MCF 10A (cell line): ENCODE data around the gene TXNL4A. TPM values are rescaled to one million over a fixed set of nuclear protein-coding genes. Genes with fewer than 3 reads are reported as not detected.

Experiments
- BruUV-seq: library from RNA; stranded (reverse); fragments of 400-500 nt; replicated peaks from 2 replicates; lab custom pipeline; 2021; lab: Mats Ljungman, UMichigan
- CTCF ChIA-PET: fragments of 300-600 bp; sonication (Branson Sonifier 250); formaldehyde crosslinking; extraction: SDS; loops from one replicate; lab custom pipeline; 2021; ENCODE audit warnings: antibody characterized with exemption, inconsistent platforms; lab: Yijun Ruan, JAX
- POLR2A ChIA-PET: fragments of 300-600, 350-650 bp; sonication (Branson Sonifier 250); formaldehyde crosslinking; extraction: SDS; loops from one replicate; lab custom pipeline; 2020; ENCODE audit warnings: antibody characterized with exemption, inconsistent platforms; lab: Yijun Ruan, JAX
- DNase-seq: peaks from one replicate; pipeline ENCODE4 v3.0.0-alpha.2; 2018; ENCODE audit not compliant: unreplicated experiment
- H3K27ac Mint-ChIP-seq: one replicate; pipeline ENCODE4 v1.8.0; 2022; ENCODE audit warnings: mild to moderate bottlenecking, low read depth, mixed read lengths; ENCODE audit not compliant: unreplicated experiment
- H3K27me3 Mint-ChIP-seq: one replicate; pipeline ENCODE4 v1.8.0; 2022; ENCODE audit warnings: mixed read lengths; ENCODE audit not compliant: insufficient read depth, unreplicated experiment
- H3K36me3 Mint-ChIP-seq: one replicate; pipeline ENCODE4 v1.8.0; 2022; ENCODE audit warnings: mild to moderate bottlenecking, moderate library complexity, mixed read lengths; ENCODE audit not compliant: insufficient read depth, unreplicated experiment
- H3K4me1 Mint-ChIP-seq: one replicate; pipeline ENCODE4 v1.8.0; 2022; ENCODE audit warnings: mixed read lengths; ENCODE audit not compliant: insufficient read depth, unreplicated experiment
- H3K4me3 Mint-ChIP-seq: one replicate; pipeline ENCODE4 v1.8.0; 2022; ENCODE audit warnings: mild to moderate bottlenecking, moderate library complexity, mixed read lengths; ENCODE audit not compliant: unreplicated experiment
- H3K9me3 Mint-ChIP-seq: one replicate; pipeline ENCODE4 v1.8.0; 2022; ENCODE audit warnings: mixed read lengths; ENCODE audit not compliant: unreplicated experiment
- CTCF ChIP-seq: fragments of 200-600 bp; IDR thresholded peaks from one replicate; pipeline ENCODE4 v1.8.0; 2022; ENCODE audit warnings: antibody characterized with exemption, mild to moderate bottlenecking; ENCODE audit not compliant: unreplicated experiment
- intact Hi-C: fragments of 100-400 bp; cut with micrococcal nuclease; formaldehyde crosslinking; loops from 2 replicates; pipeline ENCODE4 v1.14.1; 2022
- total RNA-seq: library from RNA; stranded (reverse); gene quantifications from 2 replicates; pipeline ENCODE4 v1.2.3, GENCODE V29; 2022

Gene TXNL4A
- total RNA-seq, 1 experiment from 2014 or later, result 207 TPM

GRCh38 chr18:80034852-80035406 lies 46.6 kb upstream of the TXNL4A start:
- intact Hi-C loops, result loop anchor here (5.0 kb wide), 2 partner anchors 77 to 117 kb away; no protein-coding TSS in a partner anchor
- Mint-ChIP-seq H3K36me3 (peaks cover 6% of the 10 kb centered on the region), H3K4me3 (peak overlapping the region; percentile 92), H3K4me1 (peaks cover 23% of the 10 kb centered on the region), H3K27me3 (no peaks in the 10 kb centered on the region), H3K9me3 (no peaks in the 10 kb centered on the region), H3K27ac (peak overlapping the region; percentile 100)
- TSS peak; percentile 51 for BruUV-seq
- peak; percentile 9 for DNase-seq
- ChIA-PET CTCF (interaction anchor here (0.6 to 1.9 kb wide), 8 partner anchors 25 to 107 kb away, joined by 3 to 9 read pairs (median 3); no protein-coding TSS in a partner anchor), POLR2A (interaction anchor here (0.7 to 5.3 kb wide), 15 partner anchors 25 to 355 kb away, joined by 3 to 113 read pairs (median 6); partner anchors contain the start of genes ADNP2 and TXNL4A)
- no peak for TF ChIP-seq CTCF

GRCh38 chr18:80034068-80034851 lies 45.9 kb upstream of the TXNL4A start, which contains the start of gene RBFA:
RBFA (plus strand) TSS chr18:80034434; CDS start chr18:80034496, 62 bp downstream.
- H3K27ac Mint-ChIP-seq, result peak within 1 kb of the TSS; percentile 100
- H3K9me3 Mint-ChIP-seq, result no peaks in the 10 kb centered on the region
- CTCF ChIA-PET, result interaction anchor here (0.6 to 1.9 kb wide), 10 partner anchors 24 to 108 kb away, joined by 3 to 9 read pairs (median 3); no protein-coding TSS in a partner anchor
- peak; percentile 96 for DNase-seq
- no peaks in the 10 kb centered on the region for H3K27me3 Mint-ChIP-seq
- H3K4me3 Mint-ChIP-seq, result peak within 1 kb of the TSS; percentile 92
- POLR2A ChIA-PET, result interaction anchor here (0.6 to 5.3 kb wide), 23 partner anchors 24 to 356 kb away, joined by 3 to 113 read pairs (median 4); partner anchors contain the start of genes ADNP2, HSBP1L1 and TXNL4A
- H3K36me3 Mint-ChIP-seq, result peaks cover 6% of the 10 kb centered on the region
- no TSS peak for BruUV-seq
- intact Hi-C loops, result loop anchor here (5.0 kb wide), 1 partner anchor 78 kb away; no protein-coding TSS in a partner anchor
- TF ChIP-seq CTCF, result peak; percentile 49
- H3K4me1 Mint-ChIP-seq, result peaks cover 23% of the 10 kb centered on the region

DNA sequence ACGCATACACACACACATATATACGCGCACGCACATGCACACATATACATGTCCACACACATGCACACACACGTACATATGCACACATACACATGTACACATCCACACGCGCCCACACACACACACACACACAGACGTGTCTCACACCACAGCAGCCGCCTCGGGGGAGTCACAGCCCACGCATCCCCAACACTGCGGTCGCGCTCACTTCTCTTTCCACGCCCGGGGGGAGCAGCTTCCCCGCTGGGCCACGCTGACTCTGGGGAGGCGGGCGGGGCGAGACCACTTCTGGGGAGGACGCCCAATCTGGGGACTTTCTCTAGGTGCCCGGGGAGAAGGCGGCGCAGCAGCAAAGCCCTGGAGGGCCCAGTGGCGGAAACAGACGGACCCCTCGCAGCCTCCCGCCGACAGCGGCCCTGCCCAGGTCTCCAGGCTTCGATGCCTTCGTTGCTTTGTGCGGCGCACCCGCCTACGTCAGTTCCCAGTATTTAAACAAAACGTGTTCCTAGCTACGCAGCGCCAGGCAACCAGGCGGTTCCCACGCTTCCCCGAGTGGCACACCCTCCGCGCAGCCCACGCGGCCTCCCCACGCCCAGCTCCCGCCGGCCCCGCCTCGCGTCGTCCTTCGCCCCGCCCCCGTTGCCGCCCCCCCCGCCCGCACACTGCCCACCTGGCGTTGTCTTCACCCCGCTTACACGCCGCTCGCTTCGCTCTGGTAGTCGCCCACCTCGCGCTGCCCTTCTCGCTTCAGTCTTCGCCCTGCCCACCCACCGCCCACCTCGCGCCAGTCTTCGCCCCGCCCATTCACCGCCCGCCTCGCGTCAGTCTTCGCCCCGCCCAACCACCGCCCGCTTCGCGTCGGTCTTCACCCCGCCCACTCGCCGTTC lies 45.1 kb upstream of the TXNL4A start:
- intact Hi-C loops, result loop anchor here (1.0 to 5.0 kb wide), 3 partner anchors 23 to 79 kb away; partner anchors contain the start of gene TXNL4A
- peak; percentile 4 for DNase-seq
- no TSS peak for BruUV-seq
- CTCF ChIA-PET, result interaction anchor here (0.6 to 1.9 kb wide), 6 partner anchors 23 to 105 kb away, joined by 3 to 9 read pairs (median 4); no protein-coding TSS in a partner anchor
- POLR2A ChIA-PET, result interaction anchor here (0.6 to 5.3 kb wide), 17 partner anchors 23 to 355 kb away, joined by 3 to 113 read pairs (median 4); partner anchors contain the start of genes ADNP2, HSBP1L1, SLC66A2 and TXNL4A
- Mint-ChIP-seq H3K27me3 (no peaks in the 10 kb centered on the region), H3K4me1 (peaks cover 23% of the 10 kb centered on the region), H3K27ac (peak overlapping the region; percentile 100), H3K36me3 (peaks cover 6% of the 10 kb centered on the region), H3K4me3 (peak overlapping the region; percentile 92), H3K9me3 (no peaks in the 10 kb centered on the region)
- TF ChIP-seq CTCF, result no peak
